GM19043 (cell line): ENCODE results near the gene DOHH.

Source experiments
- ATAC-seq: cut with Tn5 transposase; IDR thresholded peaks from one replicate; pipeline ENCODE4 v1.9.1; 2021; ENCODE audit warnings: low read depth; ENCODE audit not compliant: unreplicated experiment

DOHH gene

DNA sequence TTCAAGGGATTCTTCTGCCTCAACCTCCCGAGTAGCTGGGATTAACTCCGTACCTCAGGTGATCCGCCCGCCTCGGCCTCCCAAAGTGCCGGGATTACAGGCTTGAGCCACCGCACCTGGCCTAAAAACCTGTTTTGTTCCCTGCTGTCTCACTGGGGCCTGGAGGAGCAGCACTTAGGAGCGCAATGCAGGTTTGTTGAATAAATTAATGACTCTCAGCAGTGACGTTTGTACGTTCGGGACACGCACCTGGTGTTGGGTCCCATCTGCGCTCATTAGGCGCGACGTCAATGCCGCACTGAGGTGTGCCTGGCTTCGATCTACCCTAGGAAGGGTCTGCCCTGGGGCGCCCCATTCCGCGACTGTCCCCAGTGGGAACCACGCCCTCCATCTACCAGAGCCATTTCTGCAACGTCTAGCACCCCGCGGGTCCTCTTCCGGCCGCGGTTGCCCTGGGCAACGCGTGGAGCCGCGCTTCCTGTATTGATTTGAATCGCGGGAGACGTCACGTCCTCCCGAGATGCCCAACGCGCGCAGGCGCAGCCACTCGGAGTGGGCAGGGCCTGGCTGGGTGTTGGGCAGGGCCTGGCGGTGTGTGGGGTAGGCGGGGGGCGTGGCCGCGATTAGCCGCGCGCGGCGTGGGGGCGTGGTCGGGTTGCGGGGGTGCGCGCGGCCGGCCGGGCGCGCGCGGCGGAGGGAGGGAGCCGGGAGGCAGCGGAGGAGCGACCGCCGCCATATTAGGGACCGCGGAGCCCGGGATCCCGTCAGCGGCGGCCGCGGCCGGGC is 5.3 kb upstream of the DOHH start, which contains the start of gene FZR1:
TSS of gene FZR1 (plus strand) at position 714 of the 786 bp plus-strand sequence. CDS start 16,679 bp downstream, outside the sequence.
- ATAC-seq, result peak; percentile 86

DNA sequence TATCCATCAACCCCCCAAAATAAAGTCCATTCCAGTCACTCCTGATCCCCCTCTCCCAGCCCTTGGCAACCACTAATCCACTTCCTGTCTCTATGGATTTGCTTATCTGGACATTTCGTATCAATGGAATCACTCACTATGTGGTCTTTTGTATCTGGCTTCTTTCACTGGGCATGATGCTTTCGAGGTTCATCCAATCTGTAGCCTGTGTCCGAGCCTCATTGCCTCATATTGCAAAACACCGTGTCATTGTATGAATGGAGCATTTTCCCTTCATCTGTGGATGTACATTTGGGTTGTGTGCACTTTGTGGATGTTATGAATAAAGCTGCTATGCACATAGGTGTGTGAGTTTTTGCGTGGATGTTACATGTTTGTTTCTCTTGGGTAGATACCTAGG is 4.3 kb upstream of the DOHH start:
- ATAC-seq, result no peak

DNA sequence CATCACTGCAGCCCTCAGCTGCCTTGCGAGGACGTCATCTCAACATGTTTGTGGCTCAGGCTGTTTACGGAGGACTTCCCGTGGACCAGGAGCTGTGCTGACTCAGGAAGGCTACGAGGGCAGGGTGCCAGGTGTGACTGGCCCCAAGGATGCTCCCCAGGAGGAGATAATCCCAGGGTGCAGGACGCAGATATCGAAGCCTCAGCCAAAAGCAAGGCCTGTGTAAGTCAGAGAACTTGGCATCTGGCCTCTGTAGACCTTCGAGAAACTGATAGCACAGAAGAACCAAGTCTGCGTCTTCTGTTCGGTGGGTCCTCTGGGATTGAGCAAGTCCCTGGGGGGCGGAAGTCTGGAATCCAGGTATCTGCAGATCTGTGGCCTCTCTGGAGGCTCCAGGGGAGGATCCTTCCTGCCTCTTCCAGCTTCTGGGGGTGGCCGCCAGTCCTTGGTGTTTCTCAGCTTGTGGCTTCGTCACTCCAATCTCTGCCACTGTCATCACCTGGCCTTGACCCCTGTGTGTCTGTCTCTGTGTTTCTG is 2.6 kb upstream of the DOHH start:
- ATAC-seq, result no peak

DNA sequence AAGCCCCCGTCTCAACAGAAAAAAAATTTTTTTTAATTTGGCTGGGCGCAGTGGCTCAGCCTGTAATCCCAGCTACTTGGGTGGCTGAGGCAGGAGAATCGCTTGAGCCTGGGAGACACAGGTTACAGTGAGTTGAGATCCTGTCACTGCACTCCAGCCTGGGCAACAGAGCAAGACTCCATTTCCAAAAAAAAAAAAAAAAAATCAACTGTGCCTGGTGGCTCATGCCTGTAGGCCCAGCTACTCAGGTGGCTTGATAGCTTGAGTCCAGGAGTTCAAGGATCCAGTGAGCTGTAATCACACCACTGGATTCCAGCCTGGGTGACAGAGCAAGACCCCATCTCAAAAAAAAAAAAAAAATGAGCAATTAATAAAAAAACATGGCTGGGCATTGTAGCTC is 1.3 kb upstream of the DOHH start:
- no peak for ATAC-seq

DNA sequence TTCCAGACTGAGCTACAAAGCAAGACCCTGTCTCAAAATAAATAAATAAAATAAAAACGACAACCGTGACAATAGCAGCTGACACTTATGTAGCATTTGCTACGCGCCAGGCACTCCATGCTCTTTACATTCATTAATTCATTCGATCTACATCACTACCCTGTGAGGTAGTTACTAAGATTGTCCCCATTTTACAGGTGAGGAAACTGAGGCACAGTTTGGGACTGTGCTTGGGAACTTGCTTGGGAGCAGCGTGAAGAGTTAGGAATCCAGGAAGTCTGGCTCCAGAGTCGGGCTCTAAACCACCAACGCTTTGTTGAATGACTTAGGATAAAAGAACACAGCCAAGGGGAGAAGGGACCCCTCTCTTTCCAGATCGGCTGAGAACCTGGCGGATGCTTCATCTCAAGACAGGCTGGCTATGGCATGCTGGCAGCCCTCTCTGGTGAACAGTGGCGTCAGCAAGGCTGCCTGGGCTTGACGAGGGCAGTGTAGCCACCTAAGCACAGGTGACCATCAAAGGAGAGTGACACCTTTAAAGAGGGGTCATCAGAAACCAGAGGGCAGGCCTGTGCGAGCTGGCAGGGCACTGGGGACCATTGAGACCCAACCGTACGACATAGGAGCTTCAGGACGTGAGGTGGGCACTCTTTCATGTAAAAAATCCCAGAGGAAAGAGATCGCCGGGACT is 591 bp downstream of the DOHH start:
- ATAC-seq, result no peak

DNA sequence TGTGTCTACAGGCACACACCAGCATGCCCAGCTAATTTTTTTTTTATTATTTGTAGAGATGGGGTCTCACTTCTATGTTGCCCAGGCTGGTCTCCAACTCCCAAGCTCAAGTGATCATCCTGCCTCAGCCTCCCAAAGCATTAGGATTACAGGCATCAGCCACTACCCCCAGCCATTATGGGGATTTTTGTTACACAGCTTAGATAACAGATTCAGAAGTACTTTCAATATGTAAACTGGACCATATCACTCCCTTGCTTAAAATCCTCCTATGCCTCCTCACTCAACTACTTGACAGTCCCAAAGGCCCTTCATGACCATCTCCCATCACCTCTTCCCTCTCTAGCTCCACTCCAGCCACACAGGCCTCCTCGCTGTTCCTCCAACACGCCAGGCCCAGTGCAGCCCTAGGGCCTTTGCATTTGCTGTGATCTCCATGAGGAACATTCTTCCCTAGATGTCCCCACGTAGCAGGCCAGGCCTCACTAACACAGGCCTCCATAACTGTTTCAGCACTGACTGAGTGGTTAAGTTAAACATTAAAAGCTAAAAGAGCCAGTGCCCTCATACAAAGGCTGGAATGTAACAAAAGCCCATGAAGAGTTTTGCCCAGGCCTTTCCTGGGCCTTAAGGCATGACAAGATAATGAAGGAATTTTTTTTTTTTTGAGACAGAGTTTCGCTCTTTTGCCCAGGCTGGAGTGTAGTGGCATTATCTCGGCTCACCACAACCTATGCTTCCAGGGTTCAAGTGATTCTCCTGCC is 2.5 kb downstream of the DOHH start:
- ATAC-seq, result no peak

DNA sequence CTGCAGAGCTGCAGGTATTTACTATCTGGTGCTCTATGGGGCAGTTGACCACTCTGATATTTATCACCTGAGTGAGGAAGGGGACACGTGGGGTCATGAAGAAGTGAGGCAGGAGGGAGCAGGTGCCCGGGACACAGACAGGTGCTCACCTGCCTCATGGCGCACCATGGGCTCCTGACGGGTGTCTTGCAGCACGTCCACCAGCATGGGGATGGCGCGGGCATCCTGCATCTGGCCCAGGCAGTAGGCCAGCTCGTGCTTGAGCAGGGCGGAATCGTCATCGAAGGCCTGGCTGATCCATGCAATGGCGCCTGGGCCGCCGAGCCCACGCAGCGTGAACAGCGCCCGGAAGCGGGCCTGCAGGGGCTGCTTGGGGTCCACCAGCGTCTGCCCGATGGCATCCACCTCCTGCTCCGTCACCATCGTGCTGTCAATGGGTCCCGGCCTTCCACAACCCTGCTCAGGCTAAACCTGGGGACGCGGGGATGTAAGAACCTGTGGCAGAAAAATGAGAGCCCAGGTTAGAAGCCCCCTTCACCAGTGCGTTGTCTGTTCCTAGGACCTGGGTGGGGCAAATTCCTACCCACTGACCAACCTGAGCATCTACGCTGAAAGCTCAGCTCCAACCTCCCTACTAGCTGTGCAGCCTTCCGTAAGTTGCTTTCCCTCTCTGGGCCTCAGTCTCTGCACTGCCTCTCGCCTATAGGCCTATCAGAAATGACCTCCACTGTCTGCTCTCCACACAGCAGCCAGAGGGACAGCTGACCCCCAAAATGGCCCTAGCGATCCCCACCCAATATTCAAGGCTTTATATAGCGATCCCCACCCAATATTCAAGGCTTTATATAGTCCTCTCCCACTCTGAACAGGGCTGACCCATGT is 3.8 kb downstream of the DOHH start:
- ATAC-seq, result no peak

GRCh38 chr19:3494559-3494958 is 5.9 kb downstream of the DOHH start:
- no peak for ATAC-seq

DNA sequence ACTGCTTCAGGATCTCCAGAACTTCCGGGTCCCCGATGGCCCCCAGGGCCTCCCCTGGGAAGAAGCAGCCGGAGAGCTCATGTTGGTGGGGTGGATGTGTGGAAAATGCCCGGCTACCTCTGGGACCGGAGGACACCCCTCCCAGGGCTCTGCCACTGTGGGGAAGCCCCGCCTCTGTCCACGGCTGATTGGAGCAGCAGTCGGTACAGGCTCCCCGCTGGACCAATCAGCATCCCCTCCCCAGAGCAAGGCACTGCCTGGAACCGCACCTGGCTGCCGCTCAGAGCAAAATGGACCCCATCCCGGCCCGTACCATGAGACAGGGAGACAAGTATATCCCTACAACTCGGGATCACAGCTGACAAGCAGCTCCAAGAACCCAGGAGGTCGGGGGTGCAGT is 6.4 kb downstream of the DOHH start:
- no peak for ATAC-seq

DNA sequence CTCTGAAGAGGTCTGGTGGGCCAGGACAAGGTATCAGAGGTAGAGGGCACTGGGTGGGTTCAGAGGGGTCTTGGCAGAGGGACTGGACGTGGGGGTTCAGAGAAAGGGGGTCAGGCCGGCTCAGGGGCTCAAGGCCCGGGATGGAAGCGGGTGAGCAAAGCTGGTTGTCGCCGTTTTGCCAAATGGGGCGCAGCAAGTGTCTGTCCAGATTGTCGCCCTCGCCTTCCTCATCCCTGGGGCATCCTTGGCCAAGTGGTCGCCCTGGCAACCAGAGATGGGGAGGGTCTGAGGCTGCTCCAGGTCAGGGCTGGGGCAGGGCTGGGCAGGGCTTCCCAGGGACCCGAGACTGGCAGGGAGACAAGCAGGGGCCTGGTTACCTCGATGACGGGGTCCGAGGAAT is 6.8 kb downstream of the DOHH start:
- ATAC-seq, result no peak

DNA sequence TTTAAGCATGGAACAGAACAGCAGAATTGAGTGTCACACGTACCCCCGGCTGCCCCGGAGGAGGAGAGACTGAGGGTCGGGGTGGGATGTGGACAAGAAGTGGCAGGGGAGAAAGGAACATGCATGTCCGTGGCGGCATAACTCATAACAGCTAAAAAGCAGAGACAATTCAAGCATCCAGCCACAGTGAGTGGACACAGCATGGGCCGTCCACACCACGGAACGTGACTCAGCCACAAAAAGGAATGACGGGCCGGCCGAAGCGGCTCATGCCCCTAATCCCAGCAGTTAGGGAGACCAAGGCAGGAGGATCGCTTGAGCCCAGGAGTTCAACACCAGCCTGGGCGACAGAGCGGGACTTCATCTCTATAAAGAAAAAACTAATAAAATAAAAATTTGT is 7.6 kb downstream of the DOHH start:
- no peak for ATAC-seq

DNA sequence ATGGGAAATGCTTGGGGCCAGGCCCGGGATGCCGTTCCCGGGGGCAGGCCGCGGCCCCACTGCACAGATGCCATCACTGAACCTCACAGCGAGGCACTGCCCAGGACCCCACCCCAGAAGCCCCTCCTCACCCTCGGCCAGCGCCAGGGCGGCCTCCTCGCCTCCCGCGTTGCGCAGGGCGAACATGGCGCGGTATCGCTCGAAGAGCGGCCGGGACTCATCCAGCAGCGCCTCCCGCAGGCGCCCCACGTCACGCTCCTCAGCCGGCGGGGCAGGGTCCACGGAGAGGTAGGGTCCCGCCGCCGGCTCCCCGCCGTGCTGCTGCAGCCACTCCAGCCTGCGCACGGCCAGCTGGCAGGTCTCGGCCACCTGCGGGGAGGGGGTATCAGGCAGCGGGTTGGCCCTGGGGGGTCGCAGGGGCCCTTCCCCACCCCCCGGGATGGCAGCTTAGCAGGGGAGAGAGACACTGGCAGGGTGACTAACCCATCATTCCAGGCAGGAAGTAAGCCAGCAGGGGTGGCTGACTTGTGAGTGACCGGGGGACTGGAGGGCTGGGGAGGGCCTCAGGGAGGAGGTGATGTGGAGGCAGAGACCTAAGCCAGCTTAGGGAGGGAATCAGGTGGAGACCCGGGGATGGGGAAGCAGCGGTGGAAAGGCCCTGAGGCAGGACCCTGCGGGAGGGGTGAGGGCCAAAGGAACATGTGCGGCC is 8.2 kb downstream of the DOHH start:
- ATAC-seq, result no peak

GRCh38 chr19:3491396-3492119 is 8.9 kb downstream of the DOHH start:
- no peak for ATAC-seq

- ATAC-seq, result no peak
These were observed 17.2 kb downstream of the DOHH start, which contains the start of gene SMIM44 for GRCh38 chr19:3483226-3483628. SMIM44 (minus strand) TSS chr19:3483441; CDS start chr19:3483403, 38 bp downstream.

GRCh38 chr19:3482507-3483225 is 17.8 kb downstream of the DOHH start:
- no peak for ATAC-seq

DNA sequence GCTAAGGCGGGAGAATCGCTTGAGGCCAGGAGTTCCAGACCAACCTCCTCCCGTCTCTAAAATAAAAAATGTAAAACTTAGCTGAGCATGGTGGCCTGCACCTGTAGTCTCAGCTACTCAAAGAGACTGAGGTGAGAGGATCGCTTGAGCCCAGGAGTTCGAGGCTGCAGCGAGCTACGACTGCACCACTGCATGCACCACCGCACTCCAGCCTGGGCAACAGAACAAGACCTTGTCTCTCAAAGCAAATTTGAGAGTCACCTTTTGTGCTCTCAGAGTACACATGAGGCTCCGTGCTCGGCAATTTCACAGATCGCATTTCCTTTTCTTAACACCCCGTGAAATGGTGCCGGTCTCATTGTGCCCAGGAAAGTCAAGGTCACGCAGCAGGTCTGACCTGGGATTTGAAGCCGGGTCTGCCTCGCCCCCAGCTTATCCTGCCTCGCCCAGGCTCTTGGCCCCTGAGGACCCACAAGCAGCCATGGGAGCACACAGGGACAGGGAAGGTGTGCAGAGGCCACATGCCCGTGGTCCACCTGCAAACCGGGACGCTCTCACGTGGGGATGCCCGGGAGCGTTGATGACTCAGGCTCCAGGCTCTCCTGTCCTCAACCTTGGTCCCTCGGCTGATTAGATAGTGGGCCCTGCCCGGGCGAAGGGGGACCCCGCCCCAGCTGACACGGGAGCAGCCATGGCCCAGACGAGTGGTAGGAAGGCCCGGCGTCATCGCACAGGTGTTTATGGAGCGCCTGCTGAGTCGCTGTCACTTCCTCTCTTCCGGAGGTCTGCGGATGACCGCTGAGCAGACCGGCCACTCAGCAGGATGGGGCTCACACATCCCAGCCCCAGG is 19.0 kb downstream of the DOHH start:
- no peak for ATAC-seq

DNA sequence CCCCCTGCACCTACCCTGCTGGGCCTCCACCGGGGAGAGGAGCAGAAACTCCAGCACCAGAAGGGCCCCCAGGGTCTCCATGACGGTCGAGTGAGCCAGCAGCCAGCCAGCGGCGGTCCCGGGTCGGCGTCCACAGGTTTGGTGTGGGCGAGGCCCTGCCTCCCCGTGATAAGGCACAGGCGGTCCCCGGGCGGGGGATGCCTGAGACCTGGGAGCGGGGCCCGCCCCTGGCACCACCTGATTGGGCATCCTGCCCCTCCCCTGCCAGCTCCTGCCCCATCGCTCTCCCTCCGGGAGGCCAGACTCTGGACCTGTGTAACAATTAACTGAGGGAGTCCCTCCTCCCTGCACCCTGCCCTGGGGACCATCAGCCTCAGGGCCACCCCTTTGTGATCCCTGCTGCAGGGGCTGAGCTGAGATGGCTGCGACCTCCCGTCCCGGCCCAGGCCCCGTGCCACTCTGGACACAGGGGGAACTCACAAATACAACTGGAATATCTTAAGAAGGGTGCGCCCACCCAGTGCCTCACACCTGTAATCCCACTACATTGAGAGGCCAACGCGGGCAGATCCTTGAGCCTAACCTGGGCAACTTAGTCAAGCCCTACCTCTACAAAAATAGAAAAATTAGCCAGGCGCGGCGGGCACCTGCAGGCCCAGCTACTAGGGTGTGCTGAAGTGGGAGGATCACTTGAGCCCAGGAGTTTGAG is 19.9 kb downstream of the DOHH start, which contains the start of gene SMIM24:
TSS of gene SMIM24 (minus strand) at position 143 of the 709 bp plus-strand sequence. CDS start at position 81, 62 bp downstream.
- no peak for ATAC-seq
